Immature natural killer cell (primary cell): ENCODE measurements around the gene SOX13. TPM values are rescaled to one million over a fixed set of nuclear protein-coding genes. Genes with fewer than 3 reads are reported as not detected.
"Not testable (repeated sequence)": the region's sequence is repeated elsewhere in the genome, so short reads cannot be mapped to it uniquely, and the experiment has no call there.

Experiments used
- DNase-seq, 3 donors: peaks; one replicate each; pipeline ENCODE4 v3.0.0; 2022; ENCODE audit warnings: mixed read lengths in 1 of 3
- H3K27ac Mint-ChIP-seq, 6 donors: one replicate each; pipeline ENCODE4 v1.8.0; 2020; ENCODE audit warnings: mixed read lengths in 6 of 6, mild to moderate bottlenecking in 5 of 6, inconsistent platforms in 4 of 6, moderate library complexity in 3 of 6
- H3K27me3 Mint-ChIP-seq, 3 donors: one replicate each; pipeline ENCODE4 v1.8.0; 2020 to 2021; ENCODE audit warnings: low read depth in 3 of 3, mild to moderate bottlenecking in 3 of 3, mixed read lengths in 3 of 3, moderate library complexity in 3 of 3, inconsistent platforms in 1 of 3
- H3K36me3 Mint-ChIP-seq, 3 donors: one replicate each; pipeline ENCODE4 v1.8.0; 2020; ENCODE audit warnings: mixed read lengths in 3 of 3, inconsistent platforms in 2 of 3, mild to moderate bottlenecking in 2 of 3
- H3K4me1 Mint-ChIP-seq, 2 donors: one replicate each; pipeline ENCODE4 v1.8.0; 2020; ENCODE audit warnings: inconsistent platforms in 2 of 2, mild to moderate bottlenecking in 2 of 2, mixed read lengths in 2 of 2, moderate library complexity in 1 of 2
- H3K4me3 Mint-ChIP-seq, 5 donors: one replicate each; pipeline ENCODE4 v1.8.0; 2020; ENCODE audit warnings: mild to moderate bottlenecking in 5 of 5, mixed read lengths in 5 of 5, inconsistent platforms in 3 of 5, moderate library complexity in 3 of 5
- H3K9me3 Mint-ChIP-seq, 6 donors: one replicate each; pipeline ENCODE4 v1.8.0; 2020; ENCODE audit warnings: mild to moderate bottlenecking in 6 of 6, mixed read lengths in 6 of 6, inconsistent platforms in 4 of 6, moderate library complexity in 3 of 6
- polyA plus RNA-seq, 3 donors: library from polyadenylated mRNA; unstranded; fragments of 300-500 nt; fragmentation: Illumina TruSeq; gene quantifications; one replicate each; pipeline ENCODE4 v1.2.3, GENCODE V29; 2021

Gene SOX13
- polyA plus RNA-seq, 3 donors from 2014 or later, result 0.54 to 6.6 (median 2.2) TPM

DNA sequence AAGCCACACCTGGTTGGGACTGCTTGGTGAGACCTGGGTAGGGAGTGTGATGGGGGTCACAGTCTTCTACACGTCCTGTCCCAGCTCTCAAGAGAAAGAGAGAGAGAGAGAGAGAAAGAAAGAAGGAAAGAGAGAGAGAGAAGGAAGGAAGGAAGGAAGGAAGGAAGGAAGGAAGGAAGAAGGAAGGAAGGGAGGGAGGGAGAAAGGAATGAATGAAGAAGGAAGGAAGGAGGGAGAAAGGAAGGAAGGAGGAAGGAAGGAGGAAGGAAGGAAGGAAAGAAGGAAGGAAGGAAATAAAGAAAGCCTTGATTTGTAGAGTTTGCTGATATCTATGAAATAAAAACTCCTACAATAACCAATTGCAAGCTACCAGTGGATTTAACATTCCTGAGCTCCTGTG, 28.5 kb upstream of the SOX13 start:
- Mint-ChIP-seq H3K4me3 (no peak overlapping the region), H3K27ac (no peak overlapping the region), H3K36me3 (peaks cover 0 to 3% (median 0%) of the 10 kb centered on the region in 3 donors), H3K9me3 (no peaks in the 10 kb centered on the region), H3K27me3 (peaks cover 0 to 6% (median 2%) of the 10 kb centered on the region in 3 donors), H3K4me1 (no peaks in the 10 kb centered on the region)
- no peak for DNase-seq

DNA sequence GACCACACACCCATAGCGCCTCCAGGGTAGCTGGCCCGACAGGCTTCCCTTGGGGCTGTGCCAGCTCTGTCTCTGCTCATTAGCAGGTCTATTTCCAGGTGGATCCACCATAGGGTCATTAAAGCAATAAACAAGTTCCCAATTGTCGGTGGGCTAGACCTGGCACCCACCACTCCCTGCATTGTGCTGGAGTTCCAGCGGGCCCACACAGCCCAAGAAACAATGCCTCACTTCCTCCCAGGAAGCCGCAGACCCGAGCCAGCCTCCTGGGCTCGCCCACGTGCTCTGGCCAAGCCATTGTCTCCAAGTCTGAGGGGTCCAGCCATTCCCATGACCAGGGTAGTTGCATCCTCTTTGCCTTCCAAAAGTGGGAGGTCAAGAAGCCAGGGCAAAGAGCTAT, 27.5 kb upstream of the SOX13 start:
- no peak for DNase-seq
- no peak overlapping the region for H3K27ac Mint-ChIP-seq
- H3K4me3 Mint-ChIP-seq, result no peak overlapping the region
- H3K27me3 Mint-ChIP-seq, result peaks cover 0 to 6% (median 2%) of the 10 kb centered on the region in 3 donors
- no peaks in the 10 kb centered on the region for H3K4me1 Mint-ChIP-seq
- H3K9me3 Mint-ChIP-seq, result no peaks in the 10 kb centered on the region
- H3K36me3 Mint-ChIP-seq, result peaks cover 0 to 3% (median 0%) of the 10 kb centered on the region in 3 donors

DNA sequence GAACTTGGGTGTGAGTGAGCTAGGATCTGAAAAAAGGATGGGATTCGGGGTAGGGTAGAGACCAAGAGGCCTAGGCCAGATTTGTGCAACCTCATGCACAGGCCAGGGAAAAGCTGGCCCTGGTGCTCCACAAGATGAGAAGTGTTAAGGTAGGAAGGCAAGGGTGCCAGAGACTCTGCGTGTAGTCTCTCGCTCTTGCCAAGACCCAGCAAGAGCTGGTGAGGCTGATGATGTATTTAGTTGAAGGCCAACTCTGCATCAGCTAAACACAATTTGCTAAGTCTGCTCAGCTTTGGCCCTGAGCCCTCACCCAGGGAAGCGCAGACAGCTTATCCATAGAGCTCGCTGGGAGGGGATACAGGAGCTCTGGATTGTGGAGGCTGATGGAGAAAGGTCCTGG, 26.6 kb upstream of the SOX13 start:
- no peaks in the 10 kb centered on the region for H3K4me1 Mint-ChIP-seq
- peaks cover 0 to 3% (median 0%) of the 10 kb centered on the region in 3 donors for H3K36me3 Mint-ChIP-seq
- DNase-seq, result no peak
- H3K9me3 Mint-ChIP-seq, result no peaks in the 10 kb centered on the region
- no peak overlapping the region for H3K4me3 Mint-ChIP-seq
- H3K27ac Mint-ChIP-seq, result peak overlapping the region in 1 of 6 donors; percentile 27
- peaks cover 0 to 2% (median 2%) of the 10 kb centered on the region in 3 donors for H3K27me3 Mint-ChIP-seq

DNA sequence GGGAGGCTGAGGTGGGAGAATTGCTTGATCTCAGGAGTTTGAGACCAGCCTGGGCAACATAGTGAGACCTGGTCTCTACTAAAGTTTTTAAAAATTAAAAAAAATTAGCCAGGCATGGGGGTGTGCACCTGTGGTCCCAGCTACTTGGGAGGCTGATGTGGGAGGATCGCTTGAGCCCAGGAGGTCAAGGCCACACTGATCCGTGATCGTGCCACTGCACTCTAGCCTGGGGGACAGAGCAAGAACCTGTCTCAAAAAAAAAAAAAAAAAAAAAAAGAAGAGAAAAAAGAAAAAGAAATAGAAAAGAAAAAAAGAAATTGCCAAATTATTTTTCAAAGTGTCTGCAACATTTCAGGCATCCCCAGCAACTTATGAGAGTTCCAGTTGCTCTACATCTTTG, 24.1 kb upstream of the SOX13 start:
- not testable (repeated sequence) for H3K4me1 Mint-ChIP-seq, H3K4me3 Mint-ChIP-seq, H3K36me3 Mint-ChIP-seq, DNase-seq, H3K27me3 Mint-ChIP-seq, H3K9me3 Mint-ChIP-seq, H3K27ac Mint-ChIP-seq

DNA sequence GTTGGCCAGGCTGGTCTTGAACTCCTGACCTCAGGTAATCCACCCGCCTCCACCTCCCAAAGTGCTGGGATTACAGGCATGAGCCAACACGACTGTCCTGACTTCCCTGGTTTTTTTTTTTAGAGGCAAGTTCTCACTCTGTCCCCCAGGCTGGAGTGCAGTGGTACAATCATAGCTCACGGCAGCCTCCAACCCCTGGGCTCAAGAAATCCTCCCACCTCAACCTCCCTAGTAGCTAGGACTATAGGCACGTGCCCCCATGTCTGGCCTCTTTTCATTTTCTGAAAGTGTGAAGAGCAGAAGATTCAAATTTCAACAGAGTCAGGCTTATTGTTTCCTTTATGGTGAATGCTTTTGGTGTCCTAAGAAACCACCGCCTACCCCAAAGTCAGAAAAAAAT, 21.7 kb upstream of the SOX13 start:
- no peak overlapping the region for H3K27ac Mint-ChIP-seq
- no peak for DNase-seq
- H3K4me1 Mint-ChIP-seq, result no peaks in the 10 kb centered on the region
- H3K27me3 Mint-ChIP-seq, result peaks cover 0 to 2% (median under 1%) of the 10 kb centered on the region in 3 donors
- H3K36me3 Mint-ChIP-seq, result no peaks in the 10 kb centered on the region
- H3K4me3 Mint-ChIP-seq, result no peak overlapping the region
- H3K9me3 Mint-ChIP-seq, result no peaks in the 10 kb centered on the region

DNA sequence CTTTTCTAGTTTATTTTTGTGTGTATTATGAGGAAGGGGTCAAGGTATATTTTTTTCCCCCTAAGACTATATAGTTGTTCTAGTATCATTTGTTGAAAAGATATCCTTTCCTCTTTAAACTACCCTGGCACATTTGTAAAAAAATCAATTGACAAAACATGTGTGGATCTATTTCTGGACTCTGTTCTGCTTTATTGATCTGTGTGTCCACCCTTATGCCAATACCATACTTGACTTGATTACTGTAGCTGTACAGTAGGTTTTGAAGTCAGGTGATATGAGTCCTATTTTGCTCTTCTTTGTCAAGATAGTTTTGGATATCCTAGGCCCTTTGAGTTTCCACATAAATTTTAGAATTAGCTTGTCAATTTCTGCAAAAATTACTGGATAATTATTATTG, 21.2 kb upstream of the SOX13 start:
- Mint-ChIP-seq H3K27ac (no peak overlapping the region), H3K9me3 (no peaks in the 10 kb centered on the region), H3K4me3 (no peak overlapping the region), H3K27me3 (peaks cover 0 to 2% (median 0%) of the 10 kb centered on the region in 3 donors), H3K4me1 (no peaks in the 10 kb centered on the region), H3K36me3 (no peaks in the 10 kb centered on the region)
- DNase-seq, result no peak

DNA sequence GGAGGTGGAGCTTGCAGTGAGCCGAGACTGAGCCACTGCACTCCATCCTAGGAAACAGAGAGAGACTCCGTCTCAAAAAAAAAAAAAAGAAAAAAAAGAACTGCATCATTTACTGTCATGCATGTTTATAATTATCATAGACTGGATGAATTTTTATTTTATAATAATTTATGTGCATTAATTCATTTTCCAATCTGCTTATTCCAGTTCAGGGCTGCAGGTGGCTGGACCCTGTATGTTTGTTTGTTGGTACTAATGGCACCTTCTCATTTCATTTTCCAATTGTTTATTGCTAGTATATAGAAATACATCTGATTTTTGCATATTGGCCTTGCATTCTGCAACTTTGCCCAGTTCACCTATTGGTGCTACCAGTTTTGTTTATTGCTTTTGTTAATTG, 19.0 kb upstream of the SOX13 start:
- Mint-ChIP-seq H3K27me3 (peaks cover 0 to 3% (median 0%) of the 10 kb centered on the region in 3 donors), H3K36me3 (no peaks in the 10 kb centered on the region), H3K4me3 (no peak overlapping the region), H3K4me1 (no peaks in the 10 kb centered on the region), H3K9me3 (no peaks in the 10 kb centered on the region), H3K27ac (no peak overlapping the region)
- no peak for DNase-seq

DNA sequence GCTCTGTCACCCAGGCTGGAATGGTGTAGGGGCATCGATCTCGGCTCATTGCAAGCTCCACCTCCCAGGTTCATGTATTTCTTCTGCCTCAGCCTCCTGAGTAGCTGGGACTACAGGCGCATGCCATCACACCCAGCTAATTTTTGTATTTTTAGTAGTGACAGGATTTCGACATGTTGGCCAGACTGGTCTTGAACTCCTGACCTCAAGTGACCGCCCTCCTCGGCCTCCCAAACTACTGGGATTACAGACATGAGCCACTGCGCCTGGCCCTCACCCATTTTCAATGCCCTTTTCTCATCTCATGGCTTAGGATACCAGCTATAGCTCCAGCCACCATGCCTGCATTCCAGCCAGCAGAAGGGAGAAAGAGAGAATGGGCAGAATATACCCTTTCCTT, 12.9 kb upstream of the SOX13 start:
- Mint-ChIP-seq H3K4me1 (no peaks in the 10 kb centered on the region), H3K36me3 (no peaks in the 10 kb centered on the region), H3K27me3 (peaks cover 0 to 9% (median 2%) of the 10 kb centered on the region in 3 donors), H3K4me3 (no peak overlapping the region), H3K27ac (no peak overlapping the region), H3K9me3 (no peaks in the 10 kb centered on the region)
- no peak for DNase-seq

DNA sequence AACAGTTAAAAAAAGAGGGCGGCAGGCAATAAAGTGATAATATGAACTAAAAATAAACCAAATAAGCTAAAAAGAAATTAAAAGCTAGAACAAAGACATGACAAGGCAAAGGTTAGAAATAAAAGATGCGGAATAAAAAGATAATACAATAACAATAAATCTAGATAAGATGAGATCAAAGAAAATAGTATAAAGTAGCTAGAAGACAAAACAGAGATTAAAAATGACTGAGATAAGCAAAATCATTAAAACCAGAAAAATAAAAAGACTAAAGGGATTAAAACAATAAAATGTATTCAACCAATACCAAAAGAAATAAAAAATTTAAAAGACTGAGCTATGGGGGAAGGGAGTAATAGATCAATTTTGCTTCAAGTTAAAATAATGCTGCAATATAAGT, 10.8 kb upstream of the SOX13 start:
- Mint-ChIP-seq H3K36me3 (no peaks in the 10 kb centered on the region), H3K4me3 (no peak overlapping the region), H3K4me1 (no peaks in the 10 kb centered on the region), H3K27me3 (peaks cover 0 to 9% (median 2%) of the 10 kb centered on the region in 3 donors), H3K9me3 (no peaks in the 10 kb centered on the region), H3K27ac (no peak overlapping the region)
- DNase-seq, result no peak

DNA sequence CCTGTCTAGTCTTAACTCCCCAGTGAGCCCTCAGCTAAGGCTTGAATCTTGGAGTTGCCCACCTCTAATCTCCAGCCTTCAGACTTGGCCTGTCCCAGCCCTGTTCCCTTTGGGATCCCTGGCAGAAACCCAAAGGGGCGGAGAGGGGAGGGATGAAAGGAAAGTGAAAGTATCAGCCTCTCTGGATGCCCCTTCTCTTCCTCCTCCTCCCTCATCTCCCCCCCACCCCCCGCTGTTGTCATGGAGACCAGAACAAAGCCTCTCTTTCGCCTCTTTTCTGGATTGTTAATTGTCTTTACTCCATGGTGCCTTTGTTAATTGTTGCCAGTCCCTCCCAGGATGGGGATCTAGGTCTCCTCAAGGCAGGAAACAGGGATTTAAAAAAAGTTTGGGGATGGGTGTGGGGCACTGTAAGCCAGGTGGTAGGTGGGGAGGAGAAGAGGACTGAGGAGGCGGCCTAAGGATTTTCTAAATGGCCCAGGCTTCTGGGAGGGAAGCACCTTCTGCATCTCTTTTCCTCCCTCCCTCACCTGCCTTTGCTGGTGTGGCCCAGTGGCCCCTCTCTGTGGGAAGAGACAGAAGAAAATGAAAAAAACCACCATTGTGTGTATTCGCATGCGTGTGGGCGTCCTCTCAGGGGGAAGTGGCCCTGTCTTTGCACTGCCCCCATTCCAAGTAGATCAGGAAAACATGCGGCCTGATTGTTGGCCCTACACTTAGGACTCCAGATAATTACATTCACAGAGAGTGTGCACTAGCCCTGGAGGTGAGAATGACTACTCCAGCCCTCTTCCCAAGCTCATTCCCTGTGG, 7.5 kb upstream of the SOX13 start:
- no peak for DNase-seq
- no peak overlapping the region for H3K27ac Mint-ChIP-seq
- H3K4me3 Mint-ChIP-seq, result no peak overlapping the region
- no peaks in the 10 kb centered on the region for H3K36me3 Mint-ChIP-seq
- H3K9me3 Mint-ChIP-seq, result peaks cover 0 to 3% (median 0%) of the 10 kb centered on the region in 6 donors
- no peaks in the 10 kb centered on the region for H3K4me1 Mint-ChIP-seq
- peaks cover 2 to 8% (median 5%) of the 10 kb centered on the region in 3 donors for H3K27me3 Mint-ChIP-seq

DNA sequence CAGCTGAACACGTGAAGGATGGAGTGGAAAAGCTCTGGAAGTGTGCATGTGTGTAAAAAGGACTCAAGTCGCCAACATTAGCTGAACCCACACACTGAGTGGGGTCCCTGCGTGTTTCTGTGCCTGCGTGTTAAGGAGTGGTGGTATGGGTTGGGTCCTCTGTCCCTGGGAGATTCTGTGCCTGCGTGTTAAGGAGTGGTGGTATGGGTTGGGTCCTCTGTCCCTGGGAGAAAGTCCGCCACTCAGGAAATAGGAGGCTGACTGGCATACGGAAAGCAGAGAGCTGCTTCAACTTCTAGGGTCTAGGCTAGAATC, 7.0 kb upstream of the SOX13 start:
- H3K4me3 Mint-ChIP-seq, result no peak overlapping the region
- H3K36me3 Mint-ChIP-seq, result no peaks in the 10 kb centered on the region
- H3K9me3 Mint-ChIP-seq, result peaks cover 0 to 3% (median 0%) of the 10 kb centered on the region in 6 donors
- no peak for DNase-seq
- peaks cover 2 to 8% (median 5%) of the 10 kb centered on the region in 3 donors for H3K27me3 Mint-ChIP-seq
- no peak overlapping the region for H3K27ac Mint-ChIP-seq
- H3K4me1 Mint-ChIP-seq, result no peaks in the 10 kb centered on the region

DNA sequence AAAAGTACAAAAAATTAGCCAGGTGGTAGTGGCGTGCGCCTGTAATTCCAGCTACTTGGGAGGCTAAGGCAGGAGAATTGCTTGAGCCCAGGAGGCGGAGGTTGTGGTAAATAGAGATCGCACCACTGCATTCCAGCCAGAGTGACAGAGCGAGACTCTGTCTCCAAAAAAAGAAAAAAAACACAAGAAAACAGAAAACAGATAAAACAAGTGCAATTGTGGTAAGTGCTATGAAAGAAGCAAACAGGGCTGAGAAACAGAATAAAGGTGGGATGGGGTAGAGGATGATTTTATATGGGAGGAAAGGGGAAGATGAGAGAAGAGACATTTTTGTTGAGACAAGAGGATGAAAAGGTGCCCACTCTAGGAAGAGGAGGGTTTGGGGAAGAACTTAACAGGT, 5.0 kb upstream of the SOX13 start:
- peaks cover 0 to 8% (median 8%) of the 10 kb centered on the region in 3 donors for H3K27me3 Mint-ChIP-seq
- no peak overlapping the region for H3K27ac Mint-ChIP-seq
- H3K9me3 Mint-ChIP-seq, result peaks cover 0 to 3% (median 0%) of the 10 kb centered on the region in 6 donors
- no peaks in the 10 kb centered on the region for H3K36me3 Mint-ChIP-seq
- no peak overlapping the region for H3K4me3 Mint-ChIP-seq
- no peak for DNase-seq
- peaks cover 0 to 5% of the 10 kb centered on the region in 2 donors for H3K4me1 Mint-ChIP-seq

DNA sequence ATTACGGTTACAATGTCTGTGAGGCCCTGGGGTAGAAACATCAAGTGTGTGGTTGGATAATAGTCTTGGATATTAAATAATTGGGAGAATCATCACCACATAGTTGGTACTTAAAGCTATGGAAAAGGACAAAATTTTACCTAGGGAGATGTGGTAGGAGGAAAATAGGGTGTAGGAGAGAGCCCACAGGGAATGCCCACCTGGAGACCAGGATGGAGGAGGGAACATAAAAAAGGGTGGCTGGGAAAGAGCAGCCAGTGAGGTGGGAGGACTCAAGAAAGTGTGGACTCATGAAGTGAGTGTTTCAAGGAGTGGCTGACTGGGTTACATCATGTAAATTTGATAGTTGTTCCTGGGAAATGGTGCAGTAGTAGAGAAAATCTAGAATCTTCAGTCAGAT, 3.0 kb upstream of the SOX13 start:
- Mint-ChIP-seq H3K4me1 (peaks cover 4 to 14% of the 10 kb centered on the region in 2 donors), H3K4me3 (no peak overlapping the region), H3K36me3 (no peaks in the 10 kb centered on the region), H3K27ac (no peak overlapping the region), H3K9me3 (peaks cover 0 to 3% (median 0%) of the 10 kb centered on the region in 6 donors), H3K27me3 (peaks cover 1 to 14% (median 2%) of the 10 kb centered on the region in 3 donors)
- no peak for DNase-seq

DNA sequence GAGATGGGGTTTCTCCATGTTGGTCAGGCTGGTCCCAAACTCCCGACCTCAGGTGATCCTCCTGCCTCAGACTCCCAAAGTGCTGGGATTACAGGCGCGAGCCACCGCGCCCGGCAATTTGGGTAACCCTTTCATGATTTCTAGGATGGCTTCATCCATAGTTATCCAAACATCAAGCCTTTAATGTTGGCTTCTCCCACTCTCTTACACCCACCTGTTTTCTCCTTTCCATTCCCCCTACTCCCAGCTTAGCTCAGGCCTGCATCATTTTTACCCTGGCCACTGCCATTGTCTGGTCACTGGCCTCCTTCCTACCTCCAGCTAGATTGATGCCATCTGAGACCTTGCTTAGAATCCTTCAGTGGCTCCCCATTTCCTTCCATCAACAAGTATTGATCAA, 2.0 kb upstream of the SOX13 start:
- no peak overlapping the region for H3K27ac Mint-ChIP-seq
- peaks cover 1 to 14% (median 6%) of the 10 kb centered on the region in 3 donors for H3K27me3 Mint-ChIP-seq

DNA sequence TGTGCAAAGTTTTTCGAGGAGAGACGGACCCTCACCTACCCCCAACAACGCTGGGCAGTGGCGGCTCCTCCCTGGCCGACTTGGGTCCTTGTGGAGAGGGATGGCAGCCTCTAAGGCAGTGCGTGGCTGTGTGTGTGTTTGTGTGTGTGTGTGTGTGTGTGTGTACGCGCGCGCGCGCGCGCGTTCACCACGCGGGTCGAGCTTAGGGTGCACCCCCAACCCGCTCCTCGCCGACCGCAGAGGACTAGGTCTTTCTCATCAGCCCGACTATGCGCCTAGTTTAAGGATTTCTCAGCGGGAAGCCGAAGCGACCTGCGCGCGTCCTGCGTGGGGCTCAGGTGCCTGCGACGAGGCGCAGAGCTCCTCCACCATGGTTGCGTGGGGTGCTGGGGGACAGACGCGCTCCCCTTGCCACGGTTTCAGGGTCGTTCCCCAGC, 940 bp downstream of the SOX13 start:
- H3K36me3 Mint-ChIP-seq, result peaks cover 0 to 4% (median 0%) of the 10 kb centered on the region in 3 donors
- H3K4me1 Mint-ChIP-seq, result peaks cover 33 to 37% of the 10 kb centered on the region in 2 donors
- DNase-seq, result peak in 1 of 3 donors; percentile 41
- H3K9me3 Mint-ChIP-seq, result no peaks in the 10 kb centered on the region
- H3K27ac Mint-ChIP-seq, result peak overlapping the region; percentile 29 to 92 (median 76)
- H3K4me3 Mint-ChIP-seq, result peak overlapping the region; percentile 92 to 95 (median 95)
- H3K27me3 Mint-ChIP-seq, result peaks cover 1 to 11% (median 4%) of the 10 kb centered on the region in 3 donors

More for the DNA sequence above, 2.0 kb upstream of the SOX13 start:
- H3K36me3 Mint-ChIP-seq, result no peaks in the 10 kb centered on the region
- DNase-seq, result no peak
- peaks cover 14 to 24% of the 10 kb centered on the region in 2 donors for H3K4me1 Mint-ChIP-seq
- H3K9me3 Mint-ChIP-seq, result peaks cover 0 to 3% (median 0%) of the 10 kb centered on the region in 6 donors
- peak overlapping the region in 1 of 5 donors; percentile 11 for H3K4me3 Mint-ChIP-seq
